ENCODE results near the gene RAD51B. TPM values are rescaled to one million over a fixed set of nuclear protein-coding genes. Genes with fewer than 3 reads are reported as not detected.

Gene RAD51B
- total RNA-seq, 1 experiment from 2014 or later = 20.0 TPM

- TF ChIP-seq POLR2AphosphoS5 (IDR thresholded peaks at IDR 0.05; ENCODE audit: low read depth, low read length) (no peak), SP1 (IDR thresholded peaks at IDR 0.05; ENCODE audit: low read depth) (no peak), SIN3A (IDR thresholded peaks at IDR 0.05; ENCODE audit: low read depth) (no peak), REST (IDR thresholded peaks at IDR 0.05; ENCODE audit: low read depth) (no peak), ELF1 (IDR thresholded peaks at IDR 0.05; ENCODE audit: borderline replicate concordance, low read depth) (no peak), TCF7L2 (IDR thresholded peaks at IDR 0.05; ENCODE audit: borderline replicate concordance, extremely low read depth, insufficient read depth, insufficient read length) (no peak), EGR1 (IDR thresholded peaks at IDR 0.05; ENCODE audit: low read depth) (no peak)
- H2AFZ ChIP-seq (ENCODE audit: low read depth, low read length, poor library complexity, severe bottlenecking) = no peak overlapping the region
- BruUV-seq (replicated peaks) = no TSS peak
- RAD21 ChIA-PET (ENCODE audit: low non-redundant PET in 1 of 2, low total read pairs in 2 of 2, uncharacterized antibody in 2 of 2, unreplicated experiment in 2 of 2) = no interaction called here
- H3K27me3 ChIP-seq (ENCODE audit: insufficient read depth, low read length) = no peaks in the 10 kb centered on the region
- no peaks in the 10 kb centered on the region for H3K36me3 ChIP-seq (ENCODE audit: control insufficient read depth in 1 of 2, insufficient read depth in 2 of 2, low read length in 2 of 2)
- H3K4me2 ChIP-seq (ENCODE audit: low read length) = no peak overlapping the region
- ATAC-seq = no peak
- no peaks in the 10 kb centered on the region for H3K79me2 ChIP-seq (ENCODE audit: insufficient read depth, low read length)
- intact Hi-C loops (cut with micrococcal nuclease) = no loop called here
- POLR2A ChIA-PET = interaction anchor here (0.6 kb wide), 2 partner anchors 36 to 214 kb away, joined by 3 to 4 read pairs; no protein-coding TSS in a partner anchor
- no peaks in the 10 kb centered on the region for H3K9me3 ChIP-seq (ENCODE audit: control insufficient read depth in 1 of 2, insufficient read depth in 1 of 2, low read depth in 1 of 2, low read length in 2 of 2)
- H3K4me1 ChIP-seq (ENCODE audit: control insufficient read depth in 1 of 2, insufficient read depth in 2 of 2, low read length in 2 of 2) = peaks cover 36 to 57% of the 10 kb centered on the region in 2 experiments
- DNase-seq (ENCODE audit: low read depth, low spot score) = no peak
- no peak overlapping the region for H3K9ac ChIP-seq (ENCODE audit: low read length)
- no peak overlapping the region for H3K27ac ChIP-seq (ENCODE audit: low read depth, low read length)
- no peaks in the 10 kb centered on the region for H4K20me1 ChIP-seq (ENCODE audit: insufficient read depth)
- H3K9me2 ChIP-seq (ENCODE audit: insufficient read depth) = no peaks in the 10 kb centered on the region
- CTCF ChIA-PET = no interaction called here
- H3K4me3 ChIP-seq (replicated peaks in 1 of 2; ENCODE audit: low read depth in 1 of 2, low read length in 2 of 2) = no peak overlapping the region
These were observed 623.5 kb downstream of the RAD51B start for GRCh38 chr14:68442828-68443629.

All from HCT116 (cell line).